Stomach (tissue), 4 donors: ENCODE measurements around the gene FGF14.

Experiments
- EP300 ChIP-seq: sonication (generic); formaldehyde crosslinking; IDR thresholded peaks from one replicate; pipeline ENCODE4 v1.6.1; 2017; ENCODE audit warnings: antibody characterized with exemption
- POLR2A ChIP-seq, 4 donors: fragments of 450-650 bp; IDR thresholded peaks; one replicate each; pipeline ENCODE4 v1.6.1; 2016; ENCODE audit warnings: antibody characterized with exemption in 4 of 4, control low read depth in 2 of 4, mild to moderate bottlenecking in 1 of 4, moderate library complexity in 1 of 4
- TF ChIP-seq, protein P1 (sequence below), 7 experiments: fragments of 450-650 bp in 4 of 7; fragments of 200-600 bp in 3 of 7; sonication (generic) in 3 of 7; IDR thresholded peaks; one replicate each; pipeline ENCODE4 v1.5.1; 2016 to 2019; ENCODE audit warnings: antibody characterized with exemption in 7 of 7, control low read depth in 2 of 7, mild to moderate bottlenecking in 1 of 7

DNA sequence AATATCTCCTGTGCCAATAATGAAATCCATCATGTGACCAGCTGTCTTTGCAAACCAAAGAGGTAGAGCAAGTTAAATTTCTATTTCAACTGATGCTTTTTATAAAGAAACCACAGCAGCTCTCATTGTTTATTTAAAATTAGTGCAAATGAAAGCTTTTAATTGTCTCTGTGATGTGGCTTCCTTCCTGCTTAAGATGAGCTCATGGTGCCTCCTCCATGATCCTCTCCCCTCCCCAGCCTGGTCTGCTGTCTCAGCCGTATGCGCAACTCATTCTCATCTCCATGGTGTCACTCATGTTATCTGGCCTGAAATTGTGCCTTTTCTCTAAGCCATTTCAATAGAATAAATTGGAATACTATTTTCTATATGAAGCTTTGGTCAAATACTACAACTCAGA, 270.6 kb downstream of the FGF14 start:
- TF ChIP-seq, protein P1, sequence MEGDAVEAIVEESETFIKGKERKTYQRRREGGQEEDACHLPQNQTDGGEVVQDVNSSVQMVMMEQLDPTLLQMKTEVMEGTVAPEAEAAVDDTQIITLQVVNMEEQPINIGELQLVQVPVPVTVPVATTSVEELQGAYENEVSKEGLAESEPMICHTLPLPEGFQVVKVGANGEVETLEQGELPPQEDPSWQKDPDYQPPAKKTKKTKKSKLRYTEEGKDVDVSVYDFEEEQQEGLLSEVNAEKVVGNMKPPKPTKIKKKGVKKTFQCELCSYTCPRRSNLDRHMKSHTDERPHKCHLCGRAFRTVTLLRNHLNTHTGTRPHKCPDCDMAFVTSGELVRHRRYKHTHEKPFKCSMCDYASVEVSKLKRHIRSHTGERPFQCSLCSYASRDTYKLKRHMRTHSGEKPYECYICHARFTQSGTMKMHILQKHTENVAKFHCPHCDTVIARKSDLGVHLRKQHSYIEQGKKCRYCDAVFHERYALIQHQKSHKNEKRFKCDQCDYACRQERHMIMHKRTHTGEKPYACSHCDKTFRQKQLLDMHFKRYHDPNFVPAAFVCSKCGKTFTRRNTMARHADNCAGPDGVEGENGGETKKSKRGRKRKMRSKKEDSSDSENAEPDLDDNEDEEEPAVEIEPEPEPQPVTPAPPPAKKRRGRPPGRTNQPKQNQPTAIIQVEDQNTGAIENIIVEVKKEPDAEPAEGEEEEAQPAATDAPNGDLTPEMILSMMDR (IDR thresholded peaks at IDR 0.05) = no peak
- no peak for TF ChIP-seq EP300
- no peak for TF ChIP-seq POLR2A (IDR thresholded peaks at IDR 0.05)
